Caco-2 (cell line): Measurements from ENCODE around the gene LCN9. TPM values are rescaled to one million over a fixed set of nuclear protein-coding genes. Genes with fewer than 3 reads are reported as not detected.

Experiments used
- BruUV-seq: library from RNA; stranded (reverse); fragments of 400-500 nt; replicated peaks from 2 replicates; lab custom pipeline; 2021; lab: Mats Ljungman, UMichigan
- CTCF ChIA-PET: fragments of 300-600 bp; sonication (Branson Sonifier 250); formaldehyde crosslinking; loops from one replicate; lab custom pipeline; 2022; ENCODE audit warnings: antibody characterized with exemption; lab: Charles Lee
- POLR2A ChIA-PET: fragments of 300-600 bp; sonication (Branson Sonifier 250); formaldehyde crosslinking; loops from one replicate; lab custom pipeline; 2022; ENCODE audit warnings: antibody characterized with exemption; lab: Charles Lee
- DNase-seq, 2 experiments: peaks; one replicate each; pipeline versions ENCODE4 v3.0.0 to v3.0.0-alpha.2; 2020 to 2022
- H3K27me3 ChIP-seq: replicated peaks from 2 replicates; pipeline ENCODE4 v1.6.0; 2011; ENCODE audit warnings: low read length; ENCODE audit not compliant: control insufficient read depth, insufficient read depth
- H3K36me3 ChIP-seq: 2 replicates; pipeline ENCODE4 v1.5.1; 2011; ENCODE audit warnings: low read length; ENCODE audit not compliant: control insufficient read depth, insufficient read depth
- H3K4me1 ChIP-seq: fragments of 250-450 bp; sonication (Bioruptor Pico); 2 replicates; pipeline ENCODE4 v1.5.1; 2020; ENCODE audit warnings: mild to moderate bottlenecking
- H3K4me3 ChIP-seq: 2 replicates; pipeline ENCODE4 v1.5.1; 2011; ENCODE audit warnings: low read depth, mild to moderate bottlenecking, control low read depth, low read length
- H3K9me3 ChIP-seq: fragments of 250-450 bp; sonication (Bioruptor Pico); 2 replicates; pipeline ENCODE4 v1.5.1; 2020; ENCODE audit warnings: mild to moderate bottlenecking, moderate library complexity
- H3K27ac Mint-ChIP-seq: one replicate; pipeline ENCODE4 v1.8.0; 2022; ENCODE audit warnings: mixed read lengths; ENCODE audit not compliant: unreplicated experiment
- H3K27me3 Mint-ChIP-seq: one replicate; pipeline ENCODE4 v1.8.0; 2022; ENCODE audit warnings: mixed read lengths; ENCODE audit not compliant: insufficient read depth, unreplicated experiment
- H3K36me3 Mint-ChIP-seq: one replicate; pipeline ENCODE4 v1.8.0; 2022; ENCODE audit warnings: mild to moderate bottlenecking, mixed read lengths; ENCODE audit not compliant: insufficient read depth, unreplicated experiment
- H3K4me1 Mint-ChIP-seq: one replicate; pipeline ENCODE4 v1.8.0; 2022; ENCODE audit warnings: low read depth, mixed read lengths; ENCODE audit not compliant: unreplicated experiment
- H3K4me3 Mint-ChIP-seq: one replicate; pipeline ENCODE4 v1.8.0; 2022; ENCODE audit warnings: mild to moderate bottlenecking, moderate library complexity, mixed read lengths; ENCODE audit not compliant: unreplicated experiment
- H3K9me3 Mint-ChIP-seq: one replicate; pipeline ENCODE4 v1.8.0; 2022; ENCODE audit warnings: mixed read lengths; ENCODE audit not compliant: unreplicated experiment
- CTCF ChIP-seq, 2 experiments: fragments of 200-600 bp in 1 of 2; IDR thresholded peaks; 1 replicate in 1 of 2; 2 replicates in 1 of 2; pipeline versions ENCODE4 v1.5.1 to v1.8.0; 2011 to 2022; ENCODE audit warnings: antibody characterized with exemption in 1 of 2, control low read depth in 1 of 2, inconsistent platforms in 1 of 2, low read depth in 1 of 2, low read length in 1 of 2, mild to moderate bottlenecking in 1 of 2, moderate library complexity in 1 of 2; ENCODE audit not compliant: insufficient read depth in 1 of 2, severe bottlenecking in 1 of 2, unreplicated experiment in 1 of 2
- intact Hi-C: fragments of 100-400 bp; cut with micrococcal nuclease; formaldehyde crosslinking; loops from one replicate; pipeline ENCODE4 v1.10.0; 2022; ENCODE audit not compliant: unreplicated experiment
- total RNA-seq: library from RNA; stranded (reverse); gene quantifications from 2 replicates; pipeline ENCODE4 v1.2.3, GENCODE V29; 2022

The LCN9 gene
- total RNA-seq, 1 experiment from 2014 or later, result not detected

GRCh38 chr9:135639196-135639595, 23.9 kb upstream of the LCN9 start, which contains the start of gene GLT6D1:
TSS of gene GLT6D1 (minus strand) at chr9:135639540. CDS start at chr9:135639187, 353 bp downstream.
- CTCF ChIA-PET, result no interaction called here
- POLR2A ChIA-PET, result no interaction called here
- no peak within 1 kb of the TSS for H3K4me3 Mint-ChIP-seq

DNA sequence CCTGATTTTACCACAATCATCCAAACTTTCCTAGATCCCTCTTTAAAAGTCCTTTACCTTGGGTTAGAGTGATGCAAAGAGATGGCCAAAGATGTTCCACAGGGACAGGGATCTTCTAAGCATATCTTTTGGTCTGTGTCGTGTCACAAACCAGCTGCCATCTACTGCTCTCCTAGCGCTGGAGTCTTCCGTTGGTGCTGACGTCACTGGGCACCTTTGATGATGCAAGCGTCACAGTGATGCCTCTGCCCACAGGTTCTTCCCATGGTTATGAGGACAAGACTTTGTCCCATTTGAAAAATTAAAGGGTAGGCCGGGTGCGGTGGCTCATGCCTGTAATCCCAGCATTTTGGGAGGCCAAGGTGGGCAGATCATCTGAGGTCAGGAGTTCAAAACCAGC, 22.1 kb upstream of the LCN9 start:
- H3K9me3 ChIP-seq, result peaks cover 13% of the 10 kb centered on the region
- Mint-ChIP-seq H3K27me3 (peaks cover 6% of the 10 kb centered on the region), H3K27ac (no peak overlapping the region), H3K4me3 (no peak overlapping the region), H3K36me3 (no peaks in the 10 kb centered on the region), H3K4me1 (no peaks in the 10 kb centered on the region), H3K9me3 (peaks cover 37% of the 10 kb centered on the region)
- no peak overlapping the region for H3K4me3 ChIP-seq
- POLR2A ChIA-PET, result no interaction called here
- no peak for DNase-seq
- no peaks in the 10 kb centered on the region for H3K27me3 ChIP-seq
- H3K4me1 ChIP-seq, result no peaks in the 10 kb centered on the region
- no peak for TF ChIP-seq CTCF (IDR thresholded peaks at IDR 0.05; ENCODE audit: insufficient read depth in 1 of 2, low read depth in 1 of 2, low read length in 1 of 2, severe bottlenecking in 1 of 2, unreplicated experiment in 1 of 2)
- intact Hi-C loops, result no loop called here
- no peaks in the 10 kb centered on the region for H3K36me3 ChIP-seq
- no TSS peak for BruUV-seq
- CTCF ChIA-PET, result no interaction called here

More at GRCh38 chr9:135639196-135639595, 23.9 kb upstream of the LCN9 start, which contains the start of gene GLT6D1:
- H3K27ac Mint-ChIP-seq, result no peak within 1 kb of the TSS
- Histone ChIP-seq H3K4me3 (no peak within 1 kb of the TSS), H3K4me1 (no peaks in the 10 kb centered on the region), H3K9me3 (no peaks in the 10 kb centered on the region; the same call in none of the 2 replicates), H3K36me3 (no peaks in the 10 kb centered on the region), H3K27me3 (no peaks in the 10 kb centered on the region)
- H3K27me3 Mint-ChIP-seq, result peaks cover 20% of the 10 kb centered on the region
- TF ChIP-seq CTCF (IDR thresholded peaks at IDR 0.05; ENCODE audit: insufficient read depth in 1 of 2, low read depth in 1 of 2, low read length in 1 of 2, severe bottlenecking in 1 of 2, unreplicated experiment in 1 of 2), result no peak
- BruUV-seq, result no TSS peak
- H3K9me3 Mint-ChIP-seq, result peaks cover 31% of the 10 kb centered on the region
- intact Hi-C loops, result no loop called here
- no peaks in the 10 kb centered on the region for H3K36me3 Mint-ChIP-seq
- H3K4me1 Mint-ChIP-seq, result no peaks in the 10 kb centered on the region
- no peak for DNase-seq

DNA sequence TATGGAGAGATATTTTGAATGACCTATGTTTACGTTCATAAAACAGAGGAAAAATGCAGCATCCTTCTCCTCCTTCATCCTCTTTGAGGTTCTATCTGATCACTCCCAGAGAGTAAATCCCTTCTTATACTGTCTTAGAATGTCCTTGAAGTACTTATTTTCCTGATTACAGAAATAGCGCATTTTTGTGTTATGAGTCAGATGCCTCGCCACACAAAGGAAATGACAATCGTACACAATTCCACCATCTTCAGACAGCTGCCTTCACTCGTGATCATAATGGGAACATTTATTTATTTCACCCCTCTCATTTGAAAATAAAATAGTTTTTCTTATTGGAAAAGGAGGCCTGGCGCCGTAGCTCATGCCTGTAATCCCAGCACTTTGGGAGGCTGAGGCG, 21.4 kb upstream of the LCN9 start:
- Mint-ChIP-seq H3K4me3 (no peak overlapping the region), H3K36me3 (no peaks in the 10 kb centered on the region), H3K9me3 (peaks cover 37% of the 10 kb centered on the region), H3K27me3 (peaks cover 6% of the 10 kb centered on the region), H3K4me1 (no peaks in the 10 kb centered on the region), H3K27ac (no peak overlapping the region)
- ChIA-PET POLR2A (no interaction called here), CTCF (no interaction called here)
- H3K4me1 ChIP-seq, result no peaks in the 10 kb centered on the region
- no peaks in the 10 kb centered on the region for H3K36me3 ChIP-seq
- no peak for TF ChIP-seq CTCF (IDR thresholded peaks at IDR 0.05; ENCODE audit: insufficient read depth in 1 of 2, low read depth in 1 of 2, low read length in 1 of 2, severe bottlenecking in 1 of 2, unreplicated experiment in 1 of 2)
- H3K27me3 ChIP-seq, result no peaks in the 10 kb centered on the region
- H3K4me3 ChIP-seq, result no peak overlapping the region
- DNase-seq, result no peak
- H3K9me3 ChIP-seq, result peaks cover 19% of the 10 kb centered on the region
- no TSS peak for BruUV-seq
- intact Hi-C loops, result no loop called here
